Endothelial cell of umbilical vein (primary cell): ENCODE measurements around the gene GIMAP2. TPM values are rescaled to one million over a fixed set of nuclear protein-coding genes. Genes with fewer than 3 reads are reported as not detected.

Experiments used
- BruUV-seq: library from RNA; stranded (reverse); fragments of 400-500 nt; replicated peaks from 2 replicates; lab custom pipeline; 2021; lab: Mats Ljungman, UMichigan
- CTCF ChIA-PET: fragments of 300-600, 350-600 bp; sonication (Branson Sonifier 250); formaldehyde crosslinking; loops from one replicate; lab custom pipeline; 2021; ENCODE audit warnings: antibody characterized with exemption, inconsistent platforms; lab: Charles Lee
- POLR2A ChIA-PET: fragments of 300-600, 350-600 bp; sonication (Branson Sonifier 250); formaldehyde crosslinking; loops from one replicate; lab custom pipeline; 2021; ENCODE audit warnings: antibody characterized with exemption, inconsistent platforms; lab: Charles Lee
- DNase-seq: peaks from one replicate; pipeline ENCODE4 v3.0.0-alpha.2; 2011; ENCODE audit warnings: low read depth, low spot score
- FAIRE-seq: peaks from 2 replicates; lab custom pipeline; 2011; peaks lifted over from hg19 to GRCh38; lab: Jason Lieb, UNC
- H2AFZ ChIP-seq: 2 replicates; pipeline ENCODE4 v1.6.0; 2012; ENCODE audit warnings: low read depth, low read length, control low read depth, inconsistent platforms
- H3K27ac ChIP-seq: 2 replicates; pipeline ENCODE4 v1.5.1; 2011; ENCODE audit warnings: low read depth, mild to moderate bottlenecking, control low read depth, low read length, moderate library complexity; ENCODE audit not compliant: insufficient read depth
- H3K27me3 ChIP-seq, 2 experiments: 2 replicates each; pipeline versions ENCODE4 v1.6.0 to v1.6.1; 2011; ENCODE audit warnings: low read length in 2 of 2, mixed read lengths in 1 of 2; ENCODE audit not compliant: control insufficient read depth in 2 of 2, insufficient read depth in 2 of 2
- H3K36me3 ChIP-seq, 2 experiments: 2 replicates in 1 of 2; 3 replicates in 1 of 2; pipeline ENCODE4 v1.5.1; 2011; ENCODE audit warnings: low read length in 2 of 2, mild to moderate bottlenecking in 1 of 2, moderate library complexity in 1 of 2; ENCODE audit not compliant: control insufficient read depth in 2 of 2, insufficient read depth in 2 of 2; ENCODE audit errors: extremely low read depth in 1 of 2
- H3K4me1 ChIP-seq: 3 replicates; pipeline ENCODE4 v1.5.1; 2011; ENCODE audit warnings: mild to moderate bottlenecking, low read length; ENCODE audit not compliant: control insufficient read depth, insufficient read depth; ENCODE audit errors: extremely low read depth
- H3K4me2 ChIP-seq: 2 replicates; pipeline ENCODE4 v1.6.1; 2011; ENCODE audit warnings: low read length, control low read depth, mixed read lengths; ENCODE audit not compliant: insufficient read depth
- H3K4me3 ChIP-seq, 3 experiments: fragments of 200-600 bp in 1 of 3; sonication (generic), shearing (Covaris generic) in 1 of 3; replicated peaks in 1 of 3; 2 replicates each; pipeline ENCODE4 v1.5.1; 2011 to 2016; ENCODE audit warnings: control low read depth in 3 of 3, low read length in 3 of 3, mild to moderate bottlenecking in 2 of 3, inconsistent platforms in 1 of 3, low read depth in 1 of 3, moderate library complexity in 1 of 3; ENCODE audit not compliant: insufficient read depth in 1 of 3
- H3K79me2 ChIP-seq: 2 replicates; pipeline ENCODE4 v1.6.0; 2012; ENCODE audit warnings: low read length, inconsistent platforms; ENCODE audit not compliant: control insufficient read depth, insufficient read depth
- H3K9ac ChIP-seq: replicated peaks from 2 replicates; pipeline ENCODE3; 2011; ENCODE audit warnings: low read length, control low read depth; ENCODE audit not compliant: insufficient read depth; ENCODE audit errors: extremely low read depth
- H3K9me1 ChIP-seq: replicated peaks from 3 replicates; pipeline ENCODE4 v1.6.0; 2011; ENCODE audit warnings: mild to moderate bottlenecking, low read length; ENCODE audit not compliant: control insufficient read depth, insufficient read depth; ENCODE audit errors: extremely low read depth
- H3K9me3 ChIP-seq: replicated peaks from 2 replicates; pipeline ENCODE4 v1.5.1; 2012; ENCODE audit warnings: low read length, inconsistent platforms; ENCODE audit not compliant: control insufficient read depth, insufficient read depth
- H4K20me1 ChIP-seq: replicated peaks from 2 replicates; pipeline ENCODE3; 2011; ENCODE audit warnings: mild to moderate bottlenecking, low read length; ENCODE audit not compliant: control insufficient read depth, insufficient read depth; ENCODE audit errors: extremely low read depth
- EZH2 ChIP-seq: IDR thresholded peaks from 2 replicates; pipeline ENCODE4 v1.6.1; 2012; ENCODE audit warnings: borderline replicate concordance, low read depth, mild to moderate bottlenecking, moderate library complexity, low read length, inconsistent platforms; ENCODE audit not compliant: severe bottlenecking
- FOS ChIP-seq: IDR thresholded peaks from 2 replicates; pipeline ENCODE4 v1.6.1; 2011; ENCODE audit warnings: mild to moderate bottlenecking, low read length, moderate library complexity, borderline replicate concordance; ENCODE audit not compliant: insufficient read depth
- GATA2 ChIP-seq: IDR thresholded peaks from 2 replicates; pipeline ENCODE4 v1.7.0; 2011; ENCODE audit warnings: low read depth, mild to moderate bottlenecking, moderate library complexity, mixed read lengths, low read length; ENCODE audit not compliant: insufficient read length, insufficient read depth
- JUN ChIP-seq: IDR thresholded peaks from 2 replicates; pipeline ENCODE4 v1.6.1; 2011; ENCODE audit warnings: borderline replicate concordance, low read depth; ENCODE audit not compliant: insufficient read length, insufficient read depth
- MYC ChIP-seq: IDR thresholded peaks from one replicate; pipeline ENCODE4 v1.6.1; 2011; ENCODE audit warnings: mild to moderate bottlenecking, low read depth, low read length
- POLR2A ChIP-seq: IDR thresholded peaks from 2 replicates; pipeline ENCODE4 v1.6.1; 2012; ENCODE audit warnings: low read depth, mild to moderate bottlenecking, control low read depth, low read length
- POLR2AphosphoS5 ChIP-seq: IDR thresholded peaks from 2 replicates; pipeline ENCODE4 v1.6.1; 2012; ENCODE audit warnings: low read depth, mild to moderate bottlenecking, control low read depth, low read length, moderate library complexity; ENCODE audit not compliant: insufficient read depth
- dilution Hi-C: fragments of 300-500 bp; cut with MboI; formaldehyde crosslinking; loops from one replicate; pipeline ENCODE4 v1.15.0; 2019; ENCODE audit warnings: low sequenced_read_pairs; ENCODE audit not compliant: extremely low pct_ligation_motif_present
- intact Hi-C: fragments of 100-400 bp; cut with micrococcal nuclease; formaldehyde crosslinking; loops from one replicate; pipeline ENCODE4 v1.10.0; 2022
- polyA plus RNA-seq, 4 experiments: library from polyadenylated mRNA; depleted of rRNA in 3 of 4; stranded (reverse) in 3 of 4; unstranded in 1 of 4; fragments of >200 nt; gene quantifications; 2 replicates each; pipeline versions ENCODE4 v1.2.1 to v1.2.3, GENCODE V29; 2011 to 2012; ENCODE audit warnings: missing spikeins in 1 of 4
- total RNA-seq: library from RNA; stranded (reverse); gene quantifications from 2 replicates; pipeline ENCODE4 v1.2.3, GENCODE V29; 2021
- TF ChIP-seq, protein P1 (sequence below): IDR thresholded peaks from 2 replicates; pipeline ENCODE4 v1.6.1; 2011; ENCODE audit not compliant: insufficient read depth, insufficient read length
- TF ChIP-seq, protein P2 (sequence below), 2 donors: IDR thresholded peaks; 1 replicate in 1 of 2; 2 replicates in 1 of 2; pipeline ENCODE4 v1.5.1; 2011; ENCODE audit warnings: low read length in 2 of 2, mild to moderate bottlenecking in 2 of 2, moderate library complexity in 2 of 2, control low read depth in 1 of 2, inconsistent platforms in 1 of 2, low read depth in 1 of 2; ENCODE audit not compliant: insufficient read depth in 1 of 2; ENCODE audit errors: extremely low read depth in 1 of 2

The GIMAP2 gene
- total and polyA plus RNA-seq, 2 donors (not counting 3 experiments of a cell fraction or from before 2014, with no cell fraction given): 21.3 to 27.9 TPM

- Histone ChIP-seq H3K9me3 (no peaks in the 10 kb centered on the region), H3K9ac (no peak overlapping the region), H3K4me3 (no peak overlapping the region), H3K79me2 (no peaks in the 10 kb centered on the region), H3K9me1 (no peaks in the 10 kb centered on the region), H3K4me1 (peaks cover 16% of the 10 kb centered on the region), H3K4me2 (no peak overlapping the region), H3K27ac (no peak overlapping the region), H3K36me3 (no peaks in the 10 kb centered on the region), H4K20me1 (no peaks in the 10 kb centered on the region), H3K27me3 (no peaks in the 10 kb centered on the region), H2AFZ (no peak overlapping the region)
- ChIA-PET POLR2A (no interaction called here), CTCF (no interaction called here)
- DNase-seq (no peak), FAIRE-seq (no peak)
- TF ChIP-seq EZH2: no peak
- TF ChIP-seq FOS: no peak
- TF ChIP-seq GATA2: no peak
- no peak for TF ChIP-seq MYC
- no peak for TF ChIP-seq POLR2A
- TF ChIP-seq JUN: no peak
- no peak for TF ChIP-seq POLR2AphosphoS5
- TF ChIP-seq, protein P1, sequence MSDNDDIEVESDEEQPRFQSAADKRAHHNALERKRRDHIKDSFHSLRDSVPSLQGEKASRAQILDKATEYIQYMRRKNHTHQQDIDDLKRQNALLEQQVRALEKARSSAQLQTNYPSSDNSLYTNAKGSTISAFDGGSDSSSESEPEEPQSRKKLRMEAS: no peak
- TF ChIP-seq, protein P2, sequence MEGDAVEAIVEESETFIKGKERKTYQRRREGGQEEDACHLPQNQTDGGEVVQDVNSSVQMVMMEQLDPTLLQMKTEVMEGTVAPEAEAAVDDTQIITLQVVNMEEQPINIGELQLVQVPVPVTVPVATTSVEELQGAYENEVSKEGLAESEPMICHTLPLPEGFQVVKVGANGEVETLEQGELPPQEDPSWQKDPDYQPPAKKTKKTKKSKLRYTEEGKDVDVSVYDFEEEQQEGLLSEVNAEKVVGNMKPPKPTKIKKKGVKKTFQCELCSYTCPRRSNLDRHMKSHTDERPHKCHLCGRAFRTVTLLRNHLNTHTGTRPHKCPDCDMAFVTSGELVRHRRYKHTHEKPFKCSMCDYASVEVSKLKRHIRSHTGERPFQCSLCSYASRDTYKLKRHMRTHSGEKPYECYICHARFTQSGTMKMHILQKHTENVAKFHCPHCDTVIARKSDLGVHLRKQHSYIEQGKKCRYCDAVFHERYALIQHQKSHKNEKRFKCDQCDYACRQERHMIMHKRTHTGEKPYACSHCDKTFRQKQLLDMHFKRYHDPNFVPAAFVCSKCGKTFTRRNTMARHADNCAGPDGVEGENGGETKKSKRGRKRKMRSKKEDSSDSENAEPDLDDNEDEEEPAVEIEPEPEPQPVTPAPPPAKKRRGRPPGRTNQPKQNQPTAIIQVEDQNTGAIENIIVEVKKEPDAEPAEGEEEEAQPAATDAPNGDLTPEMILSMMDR (IDR thresholded peaks at IDR 0.05; ENCODE audit: extremely low read depth in 1 of 2, insufficient read depth in 1 of 2, low read depth in 1 of 2, low read length in 2 of 2): no peak
- dilution Hi-C loops: no loop called here
- no TSS peak for BruUV-seq
- intact Hi-C loops: no loop called here
Observed at GRCh38 chr7:150733482-150734095, 48.1 kb downstream of the GIMAP2 start.
